H1 (cell line): ENCODE results near the gene OPCML. TPM values are rescaled to one million over a fixed set of nuclear protein-coding genes. Genes with fewer than 3 reads are reported as not detected.

ENCODE experiments used
- CTCF ChIA-PET: fragments of 300-600 bp; sonication (Branson Sonifier 250); formaldehyde crosslinking; loops from one replicate; lab custom pipeline; 2021; ENCODE audit not compliant: partially characterized antibody; lab: Charles Lee
- POLR2A ChIA-PET: fragments of 300-600 bp; sonication (Branson Sonifier 250); formaldehyde crosslinking; loops from one replicate; lab custom pipeline; 2021; ENCODE audit warnings: inconsistent platforms; ENCODE audit not compliant: partially characterized antibody; lab: Charles Lee
- DNase-seq, 2 experiments: peaks; one replicate each; pipeline versions ENCODE4 v3.0.0 to v3.0.0-alpha.2; 2010 to 2022; ENCODE audit warnings: low spot score in 2 of 2, low read depth in 1 of 2, mixed read lengths in 1 of 2
- FAIRE-seq: peaks from 2 replicates; lab custom pipeline; 2011; peaks lifted over from hg19 to GRCh38; lab: Jason Lieb, UNC
- H2AFZ ChIP-seq: 2 replicates; pipeline ENCODE4 v1.8.1; 2012; ENCODE audit warnings: low read length, inconsistent platforms
- H2AK5ac ChIP-seq: 2 replicates; pipeline ENCODE4 v1.6.1; 2013; ENCODE audit warnings: low read depth, low read length
- H2BK120ac ChIP-seq: replicated peaks from 2 replicates; pipeline ENCODE3; 2013; ENCODE audit warnings: low read depth, low read length, inconsistent platforms
- H2BK12ac ChIP-seq: 2 replicates; pipeline ENCODE4 v1.6.1; 2013; ENCODE audit warnings: low read depth, low read length
- H2BK15ac ChIP-seq: 2 replicates; pipeline ENCODE4 v1.6.1; 2013; ENCODE audit warnings: low read length
- H2BK20ac ChIP-seq: 2 replicates; pipeline ENCODE4 v1.6.1; 2013; ENCODE audit warnings: low read length
- H2BK5ac ChIP-seq: 2 replicates; pipeline ENCODE4 v1.6.1; 2013; ENCODE audit warnings: low read depth, low read length
- H3K14ac ChIP-seq: 2 replicates; pipeline ENCODE4 v1.6.1; 2013; ENCODE audit warnings: inconsistent platforms; ENCODE audit not compliant: insufficient read length
- H3K18ac ChIP-seq: 2 replicates; pipeline ENCODE4 v1.6.1; 2013; ENCODE audit warnings: low read length; ENCODE audit errors: extremely low read depth
- H3K23ac ChIP-seq: 2 replicates; pipeline ENCODE4 v1.6.1; 2013; ENCODE audit warnings: inconsistent platforms; ENCODE audit not compliant: insufficient read length
- H3K23me2 ChIP-seq: 2 replicates; pipeline ENCODE4 v1.6.1; 2013; ENCODE audit warnings: low read depth, low read length
- H3K27ac ChIP-seq: 2 replicates; pipeline ENCODE4 v1.6.1; 2011; ENCODE audit warnings: low read depth, low read length, inconsistent platforms
- H3K27me3 ChIP-seq, 4 experiments: replicated peaks in 1 of 4; 1 replicate in 1 of 4; 2 replicates in 3 of 4; pipeline versions ENCODE4 v1.6.1 to v1.8.1; 2011 to 2013; ENCODE audit warnings: low read length in 3 of 4, mild to moderate bottlenecking in 3 of 4, inconsistent platforms in 2 of 4, mixed read lengths in 2 of 4, moderate library complexity in 1 of 4; ENCODE audit not compliant: control insufficient read depth in 3 of 4, insufficient read depth in 3 of 4; ENCODE audit errors: extremely low read depth in 1 of 4
- H3K36me3 ChIP-seq, 4 experiments: 2 replicates each; pipeline versions ENCODE4 v1.6.1 to v1.8.1; 2011 to 2013; ENCODE audit warnings: mild to moderate bottlenecking in 4 of 4, low read length in 3 of 4, moderate library complexity in 2 of 4, control low read depth in 1 of 4, inconsistent platforms in 1 of 4; ENCODE audit not compliant: insufficient read depth in 4 of 4, control insufficient read depth in 2 of 4
- H3K4ac ChIP-seq: replicated peaks from 2 replicates; pipeline ENCODE3; 2013; ENCODE audit warnings: low read length, low read depth, mixed read lengths, inconsistent platforms; ENCODE audit not compliant: insufficient read length
- H3K4me1 ChIP-seq, 4 experiments: replicated peaks in 1 of 4; 1 replicate in 1 of 4; 2 replicates in 3 of 4; pipeline versions ENCODE4 v1.6.1 to v1.8.1; 2011 to 2013; ENCODE audit warnings: low read length in 3 of 4, inconsistent platforms in 2 of 4, mixed read lengths in 1 of 4; ENCODE audit not compliant: insufficient read depth in 4 of 4, control insufficient read depth in 3 of 4
- H3K4me2 ChIP-seq, 2 experiments: 2 replicates each; pipeline versions ENCODE4 v1.6.1 to v1.8.1; 2011 to 2013; ENCODE audit warnings: low read depth in 2 of 2, low read length in 2 of 2, control low read depth in 1 of 2, inconsistent platforms in 1 of 2, mild to moderate bottlenecking in 1 of 2; ENCODE audit not compliant: insufficient read depth in 1 of 2
- H3K4me3 ChIP-seq, 4 experiments: fragments of 200-600, 300-600 bp in 1 of 4; sonication (generic), shearing (Covaris generic), sonication (Bioruptor Twin) in 1 of 4; 2 replicates each; pipeline versions ENCODE4 v1.5.1 to v1.8.1; 2011 to 2016; ENCODE audit warnings: low read length in 4 of 4, low read depth in 3 of 4, control low read depth in 2 of 4, inconsistent platforms in 2 of 4, mild to moderate bottlenecking in 2 of 4, mixed read lengths in 1 of 4, moderate library complexity in 1 of 4; ENCODE audit not compliant: insufficient read depth in 2 of 4; ENCODE audit errors: extremely low read depth in 1 of 4
- H3K56ac ChIP-seq: replicated peaks from 2 replicates; pipeline ENCODE3; 2013; ENCODE audit warnings: low read depth, mild to moderate bottlenecking, mixed read lengths, low read length, inconsistent platforms; ENCODE audit not compliant: insufficient read length
- H3K79me1 ChIP-seq: 2 replicates; pipeline ENCODE4 v1.6.1; 2013; ENCODE audit warnings: low read depth, low read length, control low read depth
- H3K79me2 ChIP-seq, 2 experiments: 2 replicates each; pipeline versions ENCODE4 v1.6.1 to v1.8.1; 2012 to 2013; ENCODE audit warnings: low read length in 2 of 2, mild to moderate bottlenecking in 2 of 2, inconsistent platforms in 1 of 2; ENCODE audit not compliant: insufficient read depth in 2 of 2, control insufficient read depth in 1 of 2
- H3K9ac ChIP-seq, 4 experiments: replicated peaks in 1 of 4; 1 replicate in 1 of 4; 2 replicates in 3 of 4; pipeline versions ENCODE4 v1.6.1 to v1.8.1; 2011 to 2013; ENCODE audit warnings: low read depth in 3 of 4, low read length in 3 of 4, control low read depth in 2 of 4, mild to moderate bottlenecking in 2 of 4, moderate library complexity in 2 of 4, inconsistent platforms in 1 of 4; ENCODE audit errors: extremely low read depth in 1 of 4
- H3K9me3 ChIP-seq, 2 experiments: 2 replicates each; pipeline versions ENCODE4 v1.6.1 to v1.8.1; 2012 to 2013; ENCODE audit warnings: mild to moderate bottlenecking in 2 of 2, moderate library complexity in 2 of 2, control low read depth in 1 of 2, inconsistent platforms in 1 of 2, low read depth in 1 of 2, low read length in 1 of 2, mixed read lengths in 1 of 2; ENCODE audit not compliant: insufficient read depth in 2 of 2
- H4K20me1 ChIP-seq, 2 experiments: replicated peaks in 1 of 2; 2 replicates each; pipeline versions ENCODE3 to v1.8.1; 2011 to 2013; ENCODE audit warnings: inconsistent platforms in 2 of 2, low read length in 2 of 2, mild to moderate bottlenecking in 1 of 2; ENCODE audit not compliant: insufficient read depth in 2 of 2, control insufficient read depth in 1 of 2
- H4K5ac ChIP-seq: 2 replicates; pipeline ENCODE4 v1.6.1; 2013; ENCODE audit warnings: low read length, low read depth, mixed read lengths, inconsistent platforms; ENCODE audit not compliant: insufficient read length
- H4K8ac ChIP-seq: 2 replicates; pipeline ENCODE4 v1.8.0; 2013; ENCODE audit warnings: mild to moderate bottlenecking, moderate library complexity, low read length, inconsistent platforms; ENCODE audit not compliant: insufficient read depth; ENCODE audit errors: extremely low read depth
- H4K91ac ChIP-seq: replicated peaks from 2 replicates; pipeline ENCODE3; 2013; ENCODE audit warnings: low read length, mixed read lengths, inconsistent platforms; ENCODE audit not compliant: insufficient read length
- BACH1 ChIP-seq: IDR thresholded peaks from 2 replicates; pipeline ENCODE4 v1.6.1; 2012; ENCODE audit warnings: low read length, improper control_type of control experiment
- CBX5 ChIP-seq: fragments of 300-800, 300-1000 bp; sonication (generic); IDR thresholded peaks from 2 replicates; pipeline ENCODE4 v1.7.1; 2016; ENCODE audit warnings: antibody characterized with exemption, low read length, low read depth
- HDAC2 ChIP-seq, 2 experiments: fragments of 300-600 bp in 1 of 2; sonication (generic) in 1 of 2; IDR thresholded peaks; 2 replicates each; pipeline ENCODE4 v1.6.1; 2011 to 2012; ENCODE audit warnings: low read depth in 2 of 2, low read length in 2 of 2, mild to moderate bottlenecking in 2 of 2, moderate library complexity in 2 of 2, borderline replicate concordance in 1 of 2, inconsistent platforms in 1 of 2
- KDM1A ChIP-seq: fragments of 200-600, 300-600 bp; sonication (generic); IDR thresholded peaks from 2 replicates; pipeline ENCODE4 v1.7.1; 2016; ENCODE audit warnings: mild to moderate bottlenecking, low read length, borderline replicate concordance
- KDM4A ChIP-seq: IDR thresholded peaks from one replicate; pipeline ENCODE4 v1.7.1; 2012; ENCODE audit warnings: low read depth, mild to moderate bottlenecking, moderate library complexity, low read length, inconsistent platforms; ENCODE audit not compliant: severe bottlenecking
- PHF8 ChIP-seq: fragments of 200-600 bp; sonication (generic); conservative IDR thresholded peaks from 2 replicates; pipeline ENCODE4 v1.7.1; 2012; ENCODE audit warnings: low read depth, mild to moderate bottlenecking, inconsistent platforms, low read length, moderate library complexity
- SIRT6 ChIP-seq: IDR thresholded peaks from one replicate; pipeline ENCODE4 v1.7.1; 2012; ENCODE audit warnings: low read length, inconsistent platforms
- SRF ChIP-seq: IDR thresholded peaks from 2 replicates; pipeline ENCODE4 v1.6.1; 2011; ENCODE audit warnings: mild to moderate bottlenecking, low read depth, low read length, moderate library complexity
- SUZ12 ChIP-seq: fragments of 200-600 bp; sonication (generic); IDR thresholded peaks from 2 replicates; pipeline ENCODE4 v1.6.1; 2012; ENCODE audit warnings: mild to moderate bottlenecking, inconsistent platforms, low read length, moderate library complexity, mixed read lengths
- TAF1 ChIP-seq: IDR thresholded peaks from 2 replicates; pipeline ENCODE4 v1.6.1; 2011; ENCODE audit warnings: mild to moderate bottlenecking, low read depth, low read length
- TBP ChIP-seq: IDR thresholded peaks from 2 replicates; pipeline ENCODE4 v1.6.1; 2011; ENCODE audit warnings: low read depth, low read length, improper control_type of control experiment
- YY1 ChIP-seq: IDR thresholded peaks from 2 replicates; pipeline ENCODE4 v1.6.1; 2011; ENCODE audit warnings: low read depth, mild to moderate bottlenecking, low read length
- WGBS, 2 experiments: shearing (Covaris generic) in 1 of 2; methylation state at CpG; one replicate each; pipeline versions ENCODE4 v1.1.6 to v1.1.7; 2013 to 2015; ENCODE audit warnings: low lambda C conversion rate in 2 of 2, mixed read lengths in 2 of 2, inconsistent platforms in 1 of 2, low coverage in 1 of 2, missing lambda C conversion rate in 1 of 2; ENCODE audit not compliant: insufficient replicate concordance in 2 of 2, insufficient coverage in 1 of 2, insufficient read length in 1 of 2; ENCODE audit errors: extremely low coverage in 1 of 2, missing lambda C conversion rate in 1 of 2; 5-methylcytosine and 5-hydroxymethylcytosine counted together
- polyA plus RNA-seq, 7 experiments: library from polyadenylated mRNA; depleted of rRNA in 3 of 7; stranded (reverse) in 5 of 7; unstranded in 2 of 7; fragments of >200 nt in 5 of 7; fragments of 200-250 nt in 2 of 7; gene quantifications; 1 replicate in 5 of 7; 2 replicates in 1 of 7; 4 replicates in 1 of 7; pipeline versions ENCODE4 v1.2.1 to v1.2.3, GENCODE V29; 2011 to 2013; ENCODE audit warnings: missing spikeins in 2 of 7, mixed read lengths in 2 of 7
- total RNA-seq: library from RNA; stranded (reverse); fragmentation: NEBNext Ultra II Directional; extraction: Animal tissue kit (Norgen Biotek cat#: 25700); gene quantifications from 2 replicates; pipeline ENCODE4 v1.2.1, GENCODE V29; 2021

OPCML gene
- total and polyA plus RNA-seq, 2 of the 8 experiments (the other 6 are each of a cell fraction or from before 2014, with no cell fraction given) = 2.3 to 3.1 TPM

GRCh38 chr11:132658696-132659095 lies 873.6 kb downstream of the OPCML start:
- Histone ChIP-seq H4K20me1 (peaks cover 0 to 3% of the 10 kb centered on the region in 2 experiments), H2BK5ac (no peak overlapping the region), H4K8ac (no peak overlapping the region), H3K79me1 (no peaks in the 10 kb centered on the region), H3K14ac (no peak overlapping the region), H2BK20ac (no peak overlapping the region), H2BK15ac (no peak overlapping the region), H4K5ac (no peak overlapping the region), H3K4me1 (no peaks in the 10 kb centered on the region), H2BK120ac (no peak overlapping the region), H3K56ac (no peak overlapping the region), H3K4ac (no peak overlapping the region), H3K9ac (no peak overlapping the region), H3K4me3 (no peak overlapping the region), H3K18ac (no peak overlapping the region), H3K4me2 (no peak overlapping the region), H3K27ac (no peak overlapping the region), H3K27me3 (no peaks in the 10 kb centered on the region), H3K23ac (no peak overlapping the region), H2BK12ac (no peak overlapping the region), H3K9me3 (no peaks in the 10 kb centered on the region), H3K23me2 (no peaks in the 10 kb centered on the region), H4K91ac (no peak overlapping the region), H2AFZ (no peak overlapping the region), H2AK5ac (no peak overlapping the region), H3K79me2 (no peaks in the 10 kb centered on the region), H3K36me3 (no peaks in the 10 kb centered on the region)
- DNase-seq (no peak), FAIRE-seq (no peak)
- TF ChIP-seq KDM4A (no peak), SRF (no peak), PHF8 (no peak), SUZ12 (no peak), YY1 (no peak), KDM1A (no peak), TAF1 (no peak), SIRT6 (no peak), BACH1 (no peak), TBP (no peak), CBX5 (no peak), HDAC2 (IDR thresholded peaks at IDR 0.05; ENCODE audit: borderline replicate concordance in 1 of 2, low read depth in 2 of 2, low read length in 2 of 2) (no peak)
- ChIA-PET CTCF (no interaction called here), POLR2A (no interaction called here)
- 95% methylated on average over 2 of the region's 2 CpGs; no CpG with 5 or more reads in 1 of the 2 experiments for WGBS, 2 experiments
